ENCODE data around the gene GLE1.

Gene GLE1

GRCh38 chr9:128504485-128505413, at the start of gene GLE1:
GLE1 (plus strand) TSS chr9:128504719; CDS start chr9:128504806, 87 bp downstream.
- peak within 1 kb of the TSS; percentile 92 for H3K4me3 ChIP-seq (ENCODE audit: low read depth, low read length)
- DNase-seq (ENCODE audit: low read depth): peak; percentile 95
- TF ChIP-seq MAX (IDR thresholded peaks at IDR 0.05; ENCODE audit: low read depth, low read length) (peak; percentile 50; the same call in 1 of the 2 replicates), POLR2A (IDR thresholded peaks at IDR 0.05; ENCODE audit: extremely low read depth, insufficient read length) (peak; percentile 79), MYC (IDR thresholded peaks at IDR 0.05; ENCODE audit: low read depth, low read length) (peak; percentile 39; the same call in 1 of the 2 replicates), CTCF (IDR thresholded peaks at IDR 0.05; ENCODE audit: low read depth, low read length) (no peak)

- no peak overlapping the region for H3K4me3 ChIP-seq (ENCODE audit: low read depth, low read length)
- DNase-seq (ENCODE audit: low read depth): no peak
- TF ChIP-seq CTCF (IDR thresholded peaks at IDR 0.05; ENCODE audit: low read depth, low read length) (no peak), MYC (IDR thresholded peaks at IDR 0.05; ENCODE audit: low read depth, low read length) (no peak), POLR2A (IDR thresholded peaks at IDR 0.05; ENCODE audit: extremely low read depth, insufficient read length) (no peak), MAX (IDR thresholded peaks at IDR 0.05; ENCODE audit: low read depth, low read length) (no peak)
Measured at GRCh38 chr9:128454991-128455390, 49.5 kb upstream of the GLE1 start.

GRCh38 chr9:128455849-128456612, 48.5 kb upstream of the GLE1 start, which contains the start of gene ODF2:
ODF2 (plus strand) TSS chr9:128456006; CDS start chr9:128456092, 86 bp downstream.
- peak within 1 kb of the TSS; percentile 68 for H3K4me3 ChIP-seq (ENCODE audit: low read depth, low read length)
- peak; percentile 97 for DNase-seq (ENCODE audit: low read depth)
- TF ChIP-seq CTCF (IDR thresholded peaks at IDR 0.05; ENCODE audit: low read depth, low read length) (no peak), POLR2A (IDR thresholded peaks at IDR 0.05; ENCODE audit: extremely low read depth, insufficient read length) (peak; percentile 89), MAX (IDR thresholded peaks at IDR 0.05; ENCODE audit: low read depth, low read length) (peak; percentile 71), MYC (IDR thresholded peaks at IDR 0.05; ENCODE audit: low read depth, low read length) (peak; percentile 41)

- TF ChIP-seq POLR2A (IDR thresholded peaks at IDR 0.05; ENCODE audit: extremely low read depth, insufficient read length) (no peak), MYC (IDR thresholded peaks at IDR 0.05; ENCODE audit: low read depth, low read length) (no peak; the same call in none of the 2 replicates), MAX (IDR thresholded peaks at IDR 0.05; ENCODE audit: low read depth, low read length) (no peak; the same call in 1 of the 2 replicates), CTCF (IDR thresholded peaks at IDR 0.05; ENCODE audit: low read depth, low read length) (no peak)
- DNase-seq (ENCODE audit: low read depth): peak; percentile 78
- peak overlapping the region; percentile 68 for H3K4me3 ChIP-seq (ENCODE audit: low read depth, low read length)
Measured at GRCh38 chr9:128456613-128457061, 47.9 kb upstream of the GLE1 start.

GRCh38 chr9:128457207-128457606, 47.3 kb upstream of the GLE1 start:
- peak; percentile 21 for DNase-seq (ENCODE audit: low read depth)
- no peak for TF ChIP-seq MYC (IDR thresholded peaks at IDR 0.05; ENCODE audit: low read depth, low read length)
- TF ChIP-seq POLR2A (IDR thresholded peaks at IDR 0.05; ENCODE audit: extremely low read depth, insufficient read length): no peak
- TF ChIP-seq MAX (IDR thresholded peaks at IDR 0.05; ENCODE audit: low read depth, low read length): no peak
- TF ChIP-seq CTCF (IDR thresholded peaks at IDR 0.05; ENCODE audit: low read depth, low read length): no peak
- peak overlapping the region; percentile 68 for H3K4me3 ChIP-seq (ENCODE audit: low read depth, low read length)
